ENCODE measurements around the gene KRAS.

- TF ChIP-seq CTCF (IDR thresholded peaks at IDR 0.05), result no peak
- no peak for TF ChIP-seq POLR2A (IDR thresholded peaks at IDR 0.05; ENCODE audit: low read depth)
- TF ChIP-seq POLR2AphosphoS5 (IDR thresholded peaks at IDR 0.05), result no peak
Measured at GRCh38 chr12:25264114-25264513, 13.4 kb upstream of the KRAS start.
